Umbilical cord (tissue), 2 donors: ENCODE results near the gene MUSK. TPM values are rescaled to one million over a fixed set of nuclear protein-coding genes. Genes with fewer than 3 reads are reported as not detected.
A peak's percentile ranks its signal among the peaks of the same experiment; 100 is the strongest.
"Not testable (repeated sequence)": the region's sequence is repeated elsewhere in the genome, so short reads cannot be mapped to it uniquely, and the experiment has no call there.

Experiments used
- DNase-seq: peaks from one replicate; pipeline ENCODE4 v3.0.0-alpha.2; 2015; ENCODE audit warnings: low spot score
- total RNA-seq: library from RNA; depleted of rRNA; stranded (reverse); fragments of >200 nt; gene quantifications from one replicate; pipeline ENCODE4 v1.2.3, GENCODE V29; 2014; ENCODE audit warnings: low replicate concordance; ENCODE audit not compliant: insufficient read depth

Gene MUSK
- total RNA-seq, 1 donor from 2014 or later, result 5.3 TPM

GRCh38 chr9:110810262-110810976, 141.8 kb downstream of the MUSK start:
- DNase-seq, result no peak

GRCh38 chr9:110812886-110813285, 144.3 kb downstream of the MUSK start:
- no peak for DNase-seq

- no peak for DNase-seq
These were observed 145.6 kb downstream of the MUSK start for GRCh38 chr9:110814159-110814558.

GRCh38 chr9:110815361-110815760, 146.8 kb downstream of the MUSK start:
- DNase-seq, result no peak

GRCh38 chr9:110820381-110820780, 151.8 kb downstream of the MUSK start:
- no peak for DNase-seq

- DNase-seq, result no peak
These were observed 152.5 kb downstream of the MUSK start for GRCh38 chr9:110821064-110821463.

- not testable (repeated sequence) for DNase-seq
These were observed 156.5 kb downstream of the MUSK start for GRCh38 chr9:110825129-110825528.

- no peak for DNase-seq
These were observed 157.4 kb downstream of the MUSK start for GRCh38 chr9:110825950-110826349.

GRCh38 chr9:110826400-110826799, 157.8 kb downstream of the MUSK start:
- DNase-seq, result not testable (repeated sequence)

GRCh38 chr9:110828264-110828663, 159.7 kb downstream of the MUSK start:
- DNase-seq, result peak; percentile 70

GRCh38 chr9:110830495-110830894, 161.9 kb downstream of the MUSK start:
- DNase-seq, result no peak

GRCh38 chr9:110832926-110833325, 164.3 kb downstream of the MUSK start:
- no peak for DNase-seq

GRCh38 chr9:110835404-110835803, 166.8 kb downstream of the MUSK start:
- peak; percentile 36 for DNase-seq

- no peak for DNase-seq
These were observed 167.3 kb downstream of the MUSK start for GRCh38 chr9:110835859-110836271.

- no peak for DNase-seq
These were observed 168.9 kb downstream of the MUSK start for GRCh38 chr9:110837401-110838005.

- no peak for DNase-seq
These were observed 173.6 kb downstream of the MUSK start for GRCh38 chr9:110842169-110842568.

GRCh38 chr9:110842986-110843385, 174.4 kb downstream of the MUSK start:
- no peak for DNase-seq

GRCh38 chr9:110844121-110844520, 175.5 kb downstream of the MUSK start:
- peak; percentile 27 for DNase-seq

GRCh38 chr9:110846215-110846614, 177.6 kb downstream of the MUSK start:
- DNase-seq, result peak; percentile 46

GRCh38 chr9:110847671-110848070, 179.1 kb downstream of the MUSK start:
- peak; percentile 81 for DNase-seq

GRCh38 chr9:110850401-110851135, 182.0 kb downstream of the MUSK start:
- no peak for DNase-seq
